CD14-positive monocyte (primary cell): Measurements from ENCODE around the gene HCFC2. TPM values are rescaled to one million over a fixed set of nuclear protein-coding genes. Genes with fewer than 3 reads are reported as not detected.

Source experiments
- DNase-seq, 3 donors: peaks; one replicate each; pipeline ENCODE4 v3.0.0-alpha.2; 2011 to 2022
- H2AFZ ChIP-seq: 2 replicates; pipeline ENCODE4 v1.6.0; 2012; ENCODE audit warnings: mild to moderate bottlenecking, low read depth, low read length, inconsistent platforms; ENCODE audit not compliant: insufficient read depth, poor library complexity, severe bottlenecking
- H3K27ac ChIP-seq, 2 donors: 1 replicate in 1 of 2; 2 replicates in 1 of 2; pipeline ENCODE4 v1.5.1; 2012 to 2013; ENCODE audit warnings: low read length in 2 of 2, control low read depth in 1 of 2, inconsistent platforms in 1 of 2, low read depth in 1 of 2, mild to moderate bottlenecking in 1 of 2
- H3K27me3 ChIP-seq, 2 donors: one replicate each; pipeline versions ENCODE4 v1.6.0 to v1.6.1; 2011 to 2013; ENCODE audit warnings: low read length in 2 of 2; ENCODE audit not compliant: control insufficient read depth in 2 of 2, insufficient read depth in 2 of 2
- H3K36me3 ChIP-seq, 2 donors: replicated peaks in 1 of 2; 1 replicate in 1 of 2; 2 replicates in 1 of 2; pipeline versions ENCODE4 v1.5.1 to v1.6.1; 2012 to 2013; ENCODE audit warnings: low read length in 2 of 2, control low read depth in 1 of 2, inconsistent platforms in 1 of 2, mild to moderate bottlenecking in 1 of 2; ENCODE audit not compliant: insufficient read depth in 2 of 2, control insufficient read depth in 1 of 2
- H3K4me1 ChIP-seq, 2 donors: 1 replicate in 1 of 2; 2 replicates in 1 of 2; pipeline versions ENCODE4 v1.5.1 to v1.6.1; 2012 to 2013; ENCODE audit warnings: low read length in 2 of 2, control low read depth in 1 of 2, inconsistent platforms in 1 of 2, mild to moderate bottlenecking in 1 of 2, moderate library complexity in 1 of 2; ENCODE audit not compliant: insufficient read depth in 2 of 2, control insufficient read depth in 1 of 2
- H3K4me2 ChIP-seq: replicated peaks from 2 replicates; pipeline ENCODE3; 2012; ENCODE audit warnings: low read length, moderate library complexity, mild to moderate bottlenecking; ENCODE audit not compliant: poor library complexity, severe bottlenecking; ENCODE audit errors: extremely low read depth
- H3K4me3 ChIP-seq, 3 experiments: fragments of 200-600 bp in 1 of 3; sonication (generic) in 1 of 3; replicated peaks in 1 of 3; 1 replicate in 2 of 3; 2 replicates in 1 of 3; pipeline ENCODE4 v1.5.1; 2011 to 2013; ENCODE audit warnings: low read length in 3 of 3, mild to moderate bottlenecking in 3 of 3, control low read depth in 2 of 3, low read depth in 2 of 3, inconsistent platforms in 1 of 3, moderate library complexity in 1 of 3
- H3K79me2 ChIP-seq: 2 replicates; pipeline ENCODE4 v1.6.0; 2012; ENCODE audit warnings: mild to moderate bottlenecking, control low read depth, inconsistent platforms, low read length, moderate library complexity; ENCODE audit not compliant: insufficient read depth
- H3K9ac ChIP-seq: 2 replicates; pipeline ENCODE4 v1.6.0; 2017; ENCODE audit warnings: low read length, mild to moderate bottlenecking; ENCODE audit not compliant: insufficient read depth, poor library complexity, severe bottlenecking
- H3K9me3 ChIP-seq, 2 donors: replicated peaks in 1 of 2; 1 replicate in 1 of 2; 2 replicates in 1 of 2; pipeline versions ENCODE4 v1.5.1 to v1.6.1; 2012 to 2013; ENCODE audit warnings: low read length in 2 of 2, control low read depth in 1 of 2; ENCODE audit not compliant: control insufficient read depth in 1 of 2, insufficient read depth in 1 of 2
- H4K20me1 ChIP-seq: 2 replicates; pipeline ENCODE4 v1.6.0; 2012; ENCODE audit warnings: mild to moderate bottlenecking, low read length, control low read depth, moderate library complexity; ENCODE audit not compliant: insufficient read depth
- H3K27ac Mint-ChIP-seq, 7 donors: one replicate each; pipeline ENCODE4 v1.8.0; 2020; ENCODE audit warnings: mild to moderate bottlenecking in 7 of 7, mixed read lengths in 7 of 7, moderate library complexity in 6 of 7, inconsistent platforms in 2 of 7
- H3K27me3 Mint-ChIP-seq, 3 donors: one replicate each; pipeline ENCODE4 v1.8.0; 2021 to 2022; ENCODE audit warnings: low read depth in 3 of 3, mild to moderate bottlenecking in 3 of 3, mixed read lengths in 3 of 3, moderate library complexity in 3 of 3, inconsistent platforms in 1 of 3
- H3K36me3 Mint-ChIP-seq, 2 donors: one replicate each; pipeline ENCODE4 v1.8.0; 2020; ENCODE audit warnings: mixed read lengths in 2 of 2, inconsistent platforms in 1 of 2, mild to moderate bottlenecking in 1 of 2
- H3K4me1 Mint-ChIP-seq: one replicate; pipeline ENCODE4 v1.8.0; 2020; ENCODE audit warnings: mild to moderate bottlenecking, mixed read lengths
- H3K4me3 Mint-ChIP-seq, 2 donors: one replicate each; pipeline ENCODE4 v1.8.0; 2020; ENCODE audit warnings: mild to moderate bottlenecking in 2 of 2, mixed read lengths in 2 of 2, moderate library complexity in 1 of 2
- H3K9me3 Mint-ChIP-seq, 7 donors: one replicate each; pipeline ENCODE4 v1.8.0; 2020 to 2022; ENCODE audit warnings: mixed read lengths in 7 of 7, mild to moderate bottlenecking in 6 of 7, moderate library complexity in 6 of 7, inconsistent platforms in 2 of 7
- WGBS: methylation state at CpG from one replicate; pipeline ENCODE4 v1.1.5; 2013; ENCODE audit warnings: missing lambda C conversion rate; ENCODE audit not compliant: insufficient coverage; 5-methylcytosine and 5-hydroxymethylcytosine counted together
- intact Hi-C, 2 donors: fragments of 100-400 bp; cut with micrococcal nuclease; formaldehyde crosslinking; loops; one replicate each; pipeline versions ENCODE4 v1.15.0 to v1.15.1; 2023
- polyA plus RNA-seq, 3 donors: library from polyadenylated mRNA; depleted of rRNA in 1 of 3; unstranded in 2 of 3; stranded (reverse) in 1 of 3; fragments of 300-500 nt in 2 of 3; fragments of >200 nt in 1 of 3; fragmentation: Illumina TruSeq in 2 of 3; gene quantifications; 1 replicate in 2 of 3; 2 replicates in 1 of 3; pipeline ENCODE4 v1.2.3, GENCODE V29; 2012 to 2021
- TF ChIP-seq, protein P1 (sequence below): fragments of 200-600 bp; IDR thresholded peaks from one replicate; pipeline ENCODE4 v1.8.0; 2022; ENCODE audit warnings: antibody characterized with exemption, mild to moderate bottlenecking

The HCFC2 gene
- polyA plus RNA-seq, 3 donors: 3.3 to 8.7 (median 4.3) TPM

GRCh38 chr12:104122298-104122697 is 58.0 kb downstream of the HCFC2 start:
- no peaks in the 10 kb centered on the region for H3K27me3 Mint-ChIP-seq
- no peak overlapping the region for H3K27ac ChIP-seq
- H3K79me2 ChIP-seq: peaks cover 5% of the 10 kb centered on the region
- no peaks in the 10 kb centered on the region for H3K9me3 ChIP-seq
- H3K36me3 ChIP-seq: peaks cover 79 to 95% of the 10 kb centered on the region in 2 donors
- TF ChIP-seq, protein P1, sequence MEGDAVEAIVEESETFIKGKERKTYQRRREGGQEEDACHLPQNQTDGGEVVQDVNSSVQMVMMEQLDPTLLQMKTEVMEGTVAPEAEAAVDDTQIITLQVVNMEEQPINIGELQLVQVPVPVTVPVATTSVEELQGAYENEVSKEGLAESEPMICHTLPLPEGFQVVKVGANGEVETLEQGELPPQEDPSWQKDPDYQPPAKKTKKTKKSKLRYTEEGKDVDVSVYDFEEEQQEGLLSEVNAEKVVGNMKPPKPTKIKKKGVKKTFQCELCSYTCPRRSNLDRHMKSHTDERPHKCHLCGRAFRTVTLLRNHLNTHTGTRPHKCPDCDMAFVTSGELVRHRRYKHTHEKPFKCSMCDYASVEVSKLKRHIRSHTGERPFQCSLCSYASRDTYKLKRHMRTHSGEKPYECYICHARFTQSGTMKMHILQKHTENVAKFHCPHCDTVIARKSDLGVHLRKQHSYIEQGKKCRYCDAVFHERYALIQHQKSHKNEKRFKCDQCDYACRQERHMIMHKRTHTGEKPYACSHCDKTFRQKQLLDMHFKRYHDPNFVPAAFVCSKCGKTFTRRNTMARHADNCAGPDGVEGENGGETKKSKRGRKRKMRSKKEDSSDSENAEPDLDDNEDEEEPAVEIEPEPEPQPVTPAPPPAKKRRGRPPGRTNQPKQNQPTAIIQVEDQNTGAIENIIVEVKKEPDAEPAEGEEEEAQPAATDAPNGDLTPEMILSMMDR: no peak
- H3K9ac ChIP-seq: no peak overlapping the region
- WGBS: no CpG with 5 or more reads among the region's 9 CpGs
- intact Hi-C loops: no loop called here
- no peaks in the 10 kb centered on the region for H3K4me1 ChIP-seq
- H3K4me3 Mint-ChIP-seq: no peak overlapping the region
- no peak overlapping the region for H3K27ac Mint-ChIP-seq
- H4K20me1 ChIP-seq: peaks cover 4% of the 10 kb centered on the region
- H3K4me1 Mint-ChIP-seq: no peaks in the 10 kb centered on the region
- no peak for DNase-seq
- no peak overlapping the region for H3K4me3 ChIP-seq
- no peaks in the 10 kb centered on the region for H3K9me3 Mint-ChIP-seq
- no peaks in the 10 kb centered on the region for H3K27me3 ChIP-seq
- peaks cover 61 to 73% of the 10 kb centered on the region in 2 donors for H3K36me3 Mint-ChIP-seq
- no peak overlapping the region for H2AFZ ChIP-seq
- no peak overlapping the region for H3K4me2 ChIP-seq

DNA sequence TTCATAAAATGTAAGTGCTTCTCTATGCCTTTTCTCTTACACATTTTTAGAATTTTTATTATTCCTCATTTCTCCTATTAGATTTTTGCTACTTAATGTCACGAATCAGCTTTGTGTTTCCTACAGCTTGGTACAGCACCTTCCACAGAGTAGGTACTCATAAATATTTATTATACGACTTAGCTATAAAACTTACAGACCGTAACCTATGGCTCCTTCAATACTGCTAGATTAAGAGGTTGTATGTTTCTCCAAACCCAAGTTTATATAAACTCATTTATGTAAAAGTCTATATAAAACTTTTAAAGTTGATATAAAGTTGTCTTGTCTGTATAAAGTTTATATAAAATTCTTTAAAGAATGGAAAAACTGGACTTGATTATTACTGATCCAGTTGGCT is 62.2 kb downstream of the HCFC2 start:
- H3K9me3 Mint-ChIP-seq: no peaks in the 10 kb centered on the region
- intact Hi-C loops: no loop called here

More for the DNA sequence above, 62.2 kb downstream of the HCFC2 start:
- Histone ChIP-seq H3K9ac (no peak overlapping the region), H3K36me3 (peaks cover 64 to 94% of the 10 kb centered on the region in 2 donors), H3K27ac (no peak overlapping the region), H3K27me3 (no peaks in the 10 kb centered on the region), H4K20me1 (peaks cover 4% of the 10 kb centered on the region), H3K9me3 (no peaks in the 10 kb centered on the region), H3K4me3 (no peak overlapping the region), H3K4me1 (no peaks in the 10 kb centered on the region), H2AFZ (no peak overlapping the region), H3K4me2 (no peak overlapping the region), H3K79me2 (peaks cover 25% of the 10 kb centered on the region)
- TF ChIP-seq, protein P1: no peak
- no peaks in the 10 kb centered on the region for H3K4me1 Mint-ChIP-seq
- H3K27me3 Mint-ChIP-seq: no peaks in the 10 kb centered on the region
- WGBS: no CpG with 5 or more reads among the region's 3 CpGs
- no peak overlapping the region for H3K27ac Mint-ChIP-seq
- no peak overlapping the region for H3K4me3 Mint-ChIP-seq
- DNase-seq: no peak
- H3K36me3 Mint-ChIP-seq: peaks cover 65 to 75% of the 10 kb centered on the region in 2 donors
